ENCODE data around the gene EXOSC5.

DNA sequence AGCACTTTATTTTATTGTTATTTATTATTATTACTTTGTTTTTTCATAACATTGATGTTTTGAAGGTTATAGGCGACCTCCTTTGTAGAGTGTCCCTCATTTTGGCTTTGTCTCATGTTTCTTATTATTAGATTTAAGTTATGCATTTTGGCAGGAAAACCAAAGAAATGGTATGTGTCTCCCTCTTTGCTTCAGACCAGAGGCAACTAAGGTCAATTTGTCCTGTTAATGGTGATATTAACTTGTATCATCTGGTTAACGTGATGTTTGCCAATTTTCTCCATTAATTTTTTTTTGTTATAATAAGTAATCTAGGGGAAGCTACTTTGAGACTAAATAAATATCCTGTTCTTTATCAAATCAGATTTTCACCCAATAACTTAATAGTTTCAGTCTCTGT lies 24.7 kb downstream of the EXOSC5 start:
- TF ChIP-seq, protein P1, sequence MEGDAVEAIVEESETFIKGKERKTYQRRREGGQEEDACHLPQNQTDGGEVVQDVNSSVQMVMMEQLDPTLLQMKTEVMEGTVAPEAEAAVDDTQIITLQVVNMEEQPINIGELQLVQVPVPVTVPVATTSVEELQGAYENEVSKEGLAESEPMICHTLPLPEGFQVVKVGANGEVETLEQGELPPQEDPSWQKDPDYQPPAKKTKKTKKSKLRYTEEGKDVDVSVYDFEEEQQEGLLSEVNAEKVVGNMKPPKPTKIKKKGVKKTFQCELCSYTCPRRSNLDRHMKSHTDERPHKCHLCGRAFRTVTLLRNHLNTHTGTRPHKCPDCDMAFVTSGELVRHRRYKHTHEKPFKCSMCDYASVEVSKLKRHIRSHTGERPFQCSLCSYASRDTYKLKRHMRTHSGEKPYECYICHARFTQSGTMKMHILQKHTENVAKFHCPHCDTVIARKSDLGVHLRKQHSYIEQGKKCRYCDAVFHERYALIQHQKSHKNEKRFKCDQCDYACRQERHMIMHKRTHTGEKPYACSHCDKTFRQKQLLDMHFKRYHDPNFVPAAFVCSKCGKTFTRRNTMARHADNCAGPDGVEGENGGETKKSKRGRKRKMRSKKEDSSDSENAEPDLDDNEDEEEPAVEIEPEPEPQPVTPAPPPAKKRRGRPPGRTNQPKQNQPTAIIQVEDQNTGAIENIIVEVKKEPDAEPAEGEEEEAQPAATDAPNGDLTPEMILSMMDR (IDR thresholded peaks at IDR 0.05; ENCODE audit: poor library complexity, severe bottlenecking), result no peak
- TF ChIP-seq EZH2 (IDR thresholded peaks at IDR 0.05; ENCODE audit: borderline replicate concordance, insufficient read depth, low read length, poor library complexity, severe bottlenecking) (no peak), TAF1 (IDR thresholded peaks at IDR 0.05; ENCODE audit: low read depth) (no peak)
